GM12878 (cell line): ENCODE data around the gene R3HDM2. TPM values are rescaled to one million over a fixed set of nuclear protein-coding genes. Genes with fewer than 3 reads are reported as not detected.

Experiments
- ATAC-seq: fragments of 200-7000 bp; cut with Tn5 transposase; 3 replicates; pipeline ENCODE4 v1.9.1; 2020; ENCODE audit warnings: mild to moderate bottlenecking, moderate library complexity
- BruUV-seq: library from RNA; stranded (reverse); fragments of 400-500 nt; replicated peaks from 2 replicates; lab custom pipeline; 2021; lab: Mats Ljungman, UMichigan
- CTCF ChIA-PET: fragments of 300-600 bp; sonication (Branson Sonifier 250); formaldehyde crosslinking; extraction: SDS; loops from one replicate; lab custom pipeline; 2021; ENCODE audit warnings: inconsistent platforms; lab: Yijun Ruan, JAX
- POLR2A ChIA-PET: fragments of 350-600 bp; formaldehyde crosslinking; extraction: SDS; loops from one replicate; lab custom pipeline; 2021; ENCODE audit warnings: inconsistent platforms; lab: Charles Lee
- RAD21 ChIA-PET: fragments of 300-600 bp; sonication (Branson Sonifier 250); formaldehyde crosslinking; loops from one replicate; lab custom pipeline; 2023; ENCODE audit warnings: antibody characterized with exemption; ENCODE audit not compliant: unreplicated experiment; lab: Charles Lee
- SMC1A ChIA-PET: fragments of 300-600 bp; sonication (Branson Sonifier 250); formaldehyde crosslinking; loops from one replicate; lab custom pipeline; 2023; ENCODE audit not compliant: unreplicated experiment, uncharacterized antibody; lab: Charles Lee
- DNase-seq: peaks from one replicate; pipeline ENCODE4 v3.0.0-alpha.2; 2011; ENCODE audit warnings: low read depth, low spot score
- FAIRE-seq: peaks from 3 replicates; lab custom pipeline; 2011; peaks lifted over from hg19 to GRCh38; lab: Jason Lieb, UNC
- H2AFZ ChIP-seq: 2 replicates; pipeline ENCODE4 v1.6.0; 2011; ENCODE audit warnings: low read depth, low read length, control low read depth; ENCODE audit not compliant: control insufficient read depth
- H3K27ac ChIP-seq: 2 replicates; pipeline ENCODE4 v1.5.1; 2011; ENCODE audit warnings: control low read depth; ENCODE audit not compliant: control insufficient read depth, insufficient read depth
- H3K27me3 ChIP-seq, 2 experiments: replicated peaks in 1 of 2; 2 replicates each; pipeline versions ENCODE4 v1.6.0 to v1.6.1; 2011; ENCODE audit warnings: low read length in 1 of 2; ENCODE audit not compliant: control insufficient read depth in 2 of 2, insufficient read depth in 2 of 2
- H3K36me3 ChIP-seq, 2 experiments: 2 replicates each; pipeline ENCODE4 v1.5.1; 2011; ENCODE audit warnings: low read length in 1 of 2; ENCODE audit not compliant: control insufficient read depth in 2 of 2, insufficient read depth in 2 of 2
- H3K4me1 ChIP-seq: 2 replicates; pipeline ENCODE4 v1.6.1; 2011; ENCODE audit warnings: mild to moderate bottlenecking, low read length, moderate library complexity, mixed read lengths; ENCODE audit not compliant: control insufficient read depth, insufficient read depth
- H3K4me2 ChIP-seq: 2 replicates; pipeline ENCODE4 v1.6.0; 2011; ENCODE audit warnings: control low read depth; ENCODE audit not compliant: control insufficient read depth, insufficient read depth
- H3K4me3 ChIP-seq: fragments of 200-600 bp; sonication (generic); 2 replicates; pipeline ENCODE4 v1.5.1; 2016
- H3K79me2 ChIP-seq: 2 replicates; pipeline ENCODE4 v1.6.0; 2011; ENCODE audit warnings: low read length; ENCODE audit not compliant: control insufficient read depth, insufficient read depth
- H3K9ac ChIP-seq: 2 replicates; pipeline ENCODE4 v1.8.0; 2011; ENCODE audit warnings: low read length, control low read depth, mixed read lengths; ENCODE audit not compliant: control insufficient read depth, insufficient read depth
- H3K9me3 ChIP-seq: replicated peaks from 3 replicates; pipeline ENCODE4 v1.5.1; 2011; ENCODE audit warnings: mild to moderate bottlenecking, low read length; ENCODE audit not compliant: control insufficient read depth, insufficient read depth
- H4K20me1 ChIP-seq: 2 replicates; pipeline ENCODE4 v1.6.0; 2011; ENCODE audit not compliant: control insufficient read depth, insufficient read depth
- ATF7 ChIP-seq: fragments of 450-650 bp; IDR thresholded peaks from 2 replicates; pipeline ENCODE4 v1.6.1; 2016; ENCODE audit warnings: low read depth, mild to moderate bottlenecking
- ESRRA ChIP-seq: IDR thresholded peaks from 2 replicates; pipeline ENCODE4 v1.6.1; 2012; ENCODE audit warnings: mild to moderate bottlenecking, low read length, improper control_type of control experiment
- FOXK2 ChIP-seq: fragments of 450-650 bp; IDR thresholded peaks from 2 replicates; pipeline ENCODE4 v1.6.1; 2017; ENCODE audit warnings: mild to moderate bottlenecking, moderate library complexity
- MXI1 ChIP-seq: fragments of 150-350 bp; IDR thresholded peaks from 2 replicates; pipeline ENCODE4 v1.6.1; 2011; ENCODE audit warnings: low read depth, mild to moderate bottlenecking, inconsistent platforms, low read length, improper control_type of control experiment
- MYC ChIP-seq: IDR thresholded peaks from 2 replicates; pipeline ENCODE4 v1.6.1; 2011; ENCODE audit warnings: mild to moderate bottlenecking, low read length, moderate library complexity, inconsistent platforms; ENCODE audit not compliant: insufficient read depth, insufficient replicate concordance, insufficient read length, severe bottlenecking
- SPI1 ChIP-seq: IDR thresholded peaks from 2 replicates; pipeline ENCODE4 v1.6.1; 2011; ENCODE audit warnings: low read depth, mild to moderate bottlenecking, low read length, moderate library complexity, borderline replicate concordance; ENCODE audit not compliant: insufficient read depth
- TCF3 ChIP-seq: IDR thresholded peaks from 2 replicates; pipeline ENCODE4 v1.6.1; 2012; ENCODE audit warnings: low read depth, mild to moderate bottlenecking, low read length, borderline replicate concordance; ENCODE audit not compliant: insufficient read depth
- WGBS: methylation state at CpG from one replicate; pipeline ENCODE4 v1.1.6; 2016; ENCODE audit warnings: low lambda C conversion rate; ENCODE audit not compliant: insufficient replicate concordance, insufficient coverage; ENCODE audit errors: missing lambda C conversion rate; 5-methylcytosine and 5-hydroxymethylcytosine counted together
- in situ Hi-C: fragments of 300-500 bp; cut with MboI; formaldehyde crosslinking; loops from 9 replicates; pipeline ENCODE4 v1.14.3; 2018; ENCODE audit warnings: mixed read lengths
- intact Hi-C: fragments of 100-400 bp; cut with micrococcal nuclease; formaldehyde crosslinking; loops from one replicate; pipeline ENCODE4 v1.14.2; 2022; ENCODE audit not compliant: unreplicated experiment
- polyA plus RNA-seq, 11 experiments: library from polyadenylated mRNA; depleted of rRNA in 4 of 11; unstranded in 6 of 11; stranded (reverse) in 5 of 11; fragments of >200 nt; fragmentation: Nextera tagmentation in 4 of 11; fragmentation: Illumina TruSeq in 1 of 11; extraction: Ambion mirVana in 4 of 11; extraction: Trizol in 1 of 11; gene quantifications; 1 replicate in 1 of 11; 2 replicates in 10 of 11; pipeline versions ENCODE4 v1.2.1 to v1.2.3, GENCODE V29; 2011 to 2016; ENCODE audit warnings: inconsistent platforms in 2 of 11, missing spikeins in 2 of 11, low read depth in 1 of 11
- total RNA-seq, 4 experiments: library from RNA; depleted of rRNA in 3 of 4; stranded (reverse); fragments of >200 nt in 3 of 4; fragmentation: Illumina TruSeq in 1 of 4; extraction: Trizol in 1 of 4; gene quantifications; 2 replicates each; pipeline versions ENCODE4 v1.2.1 to v1.2.3, GENCODE V29; 2013 to 2021
- TF ChIP-seq, protein P1 (sequence below): fragments of 450-650 bp; IDR thresholded peaks from 2 replicates; pipeline ENCODE4 v1.6.1; 2017; ENCODE audit warnings: low read depth, mild to moderate bottlenecking, moderate library complexity
- TF ChIP-seq, protein P2 (sequence below): fragments of 150-350 bp; IDR thresholded peaks from 2 replicates; pipeline ENCODE4 v1.6.1; 2016; ENCODE audit warnings: low read depth, low read length
- TF ChIP-seq, protein P3 (sequence below): IDR thresholded peaks from 2 replicates; pipeline ENCODE4 v1.6.1; 2012; ENCODE audit warnings: low read depth, low read length, improper control_type of control experiment
- TF ChIP-seq, protein P4 (sequence below): fragments of 450-650 bp; IDR thresholded peaks from 2 replicates; pipeline ENCODE4 v1.6.1; 2018; ENCODE audit warnings: borderline replicate concordance, mild to moderate bottlenecking; ENCODE audit not compliant: partially characterized antibody
- TF ChIP-seq, protein P5 (sequence below): IDR thresholded peaks from 2 replicates; pipeline ENCODE4 v1.6.1; 2011; ENCODE audit warnings: borderline replicate concordance, low read depth, mild to moderate bottlenecking, moderate library complexity, low read length; ENCODE audit not compliant: insufficient read depth, poor library complexity, severe bottlenecking

Gene R3HDM2
- total and polyA plus RNA-seq, 10 of the 15 experiments (the other 5 are each of a cell fraction or from before 2014, with no cell fraction given) = 4.6 to 26.1 (median 11.2) TPM

DNA sequence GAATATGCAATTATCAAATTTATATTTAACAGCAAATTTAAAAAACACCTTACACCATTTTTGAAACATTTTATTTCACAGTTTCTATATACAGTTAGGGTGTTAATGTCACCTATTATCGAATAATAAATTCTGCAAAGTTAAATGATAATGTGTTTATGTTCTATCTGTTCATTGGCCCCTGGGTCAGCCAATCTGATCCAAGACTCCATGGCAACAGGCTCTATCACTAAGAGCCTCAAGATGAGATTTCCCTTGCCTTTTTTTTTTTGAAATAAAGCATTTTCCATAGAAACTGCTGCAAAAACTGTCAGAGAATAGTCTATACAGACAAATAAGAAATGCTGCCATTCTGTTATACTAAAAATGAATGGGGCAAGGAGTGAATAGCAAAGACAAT lies 96.6 kb downstream of the R3HDM2 start:
- CTCF ChIA-PET = interaction anchor here (0.9 to 2.2 kb wide), 5 partner anchors 21 to 121 kb away, joined by 3 to 10 read pairs (median 4); partner anchors contain the start of gene INHBE
- TF ChIP-seq, protein P1, sequence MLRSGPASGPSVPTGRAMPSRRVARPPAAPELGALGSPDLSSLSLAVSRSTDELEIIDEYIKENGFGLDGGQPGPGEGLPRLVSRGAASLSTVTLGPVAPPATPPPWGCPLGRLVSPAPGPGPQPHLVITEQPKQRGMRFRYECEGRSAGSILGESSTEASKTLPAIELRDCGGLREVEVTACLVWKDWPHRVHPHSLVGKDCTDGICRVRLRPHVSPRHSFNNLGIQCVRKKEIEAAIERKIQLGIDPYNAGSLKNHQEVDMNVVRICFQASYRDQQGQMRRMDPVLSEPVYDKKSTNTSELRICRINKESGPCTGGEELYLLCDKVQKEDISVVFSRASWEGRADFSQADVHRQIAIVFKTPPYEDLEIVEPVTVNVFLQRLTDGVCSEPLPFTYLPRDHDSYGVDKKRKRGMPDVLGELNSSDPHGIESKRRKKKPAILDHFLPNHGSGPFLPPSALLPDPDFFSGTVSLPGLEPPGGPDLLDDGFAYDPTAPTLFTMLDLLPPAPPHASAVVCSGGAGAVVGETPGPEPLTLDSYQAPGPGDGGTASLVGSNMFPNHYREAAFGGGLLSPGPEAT = no peak
- TF ChIP-seq SPI1 (no peak), TCF3 (no peak), FOXK2 (no peak), MXI1 (no peak), ESRRA (no peak), ATF7 (no peak), MYC (no peak)
- TF ChIP-seq, protein P2, sequence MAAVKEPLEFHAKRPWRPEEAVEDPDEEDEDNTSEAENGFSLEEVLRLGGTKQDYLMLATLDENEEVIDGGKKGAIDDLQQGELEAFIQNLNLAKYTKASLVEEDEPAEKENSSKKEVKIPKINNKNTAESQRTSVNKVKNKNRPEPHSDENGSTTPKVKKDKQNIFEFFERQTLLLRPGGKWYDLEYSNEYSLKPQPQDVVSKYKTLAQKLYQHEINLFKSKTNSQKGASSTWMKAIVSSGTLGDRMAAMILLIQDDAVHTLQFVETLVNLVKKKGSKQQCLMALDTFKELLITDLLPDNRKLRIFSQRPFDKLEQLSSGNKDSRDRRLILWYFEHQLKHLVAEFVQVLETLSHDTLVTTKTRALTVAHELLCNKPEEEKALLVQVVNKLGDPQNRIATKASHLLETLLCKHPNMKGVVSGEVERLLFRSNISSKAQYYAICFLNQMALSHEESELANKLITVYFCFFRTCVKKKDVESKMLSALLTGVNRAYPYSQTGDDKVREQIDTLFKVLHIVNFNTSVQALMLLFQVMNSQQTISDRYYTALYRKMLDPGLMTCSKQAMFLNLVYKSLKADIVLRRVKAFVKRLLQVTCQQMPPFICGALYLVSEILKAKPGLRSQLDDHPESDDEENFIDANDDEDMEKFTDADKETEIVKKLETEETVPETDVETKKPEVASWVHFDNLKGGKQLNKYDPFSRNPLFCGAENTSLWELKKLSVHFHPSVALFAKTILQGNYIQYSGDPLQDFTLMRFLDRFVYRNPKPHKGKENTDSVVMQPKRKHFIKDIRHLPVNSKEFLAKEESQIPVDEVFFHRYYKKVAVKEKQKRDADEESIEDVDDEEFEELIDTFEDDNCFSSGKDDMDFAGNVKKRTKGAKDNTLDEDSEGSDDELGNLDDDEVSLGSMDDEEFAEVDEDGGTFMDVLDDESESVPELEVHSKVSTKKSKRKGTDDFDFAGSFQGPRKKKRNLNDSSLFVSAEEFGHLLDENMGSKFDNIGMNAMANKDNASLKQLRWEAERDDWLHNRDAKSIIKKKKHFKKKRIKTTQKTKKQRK = no peak
- TF ChIP-seq, protein P3, sequence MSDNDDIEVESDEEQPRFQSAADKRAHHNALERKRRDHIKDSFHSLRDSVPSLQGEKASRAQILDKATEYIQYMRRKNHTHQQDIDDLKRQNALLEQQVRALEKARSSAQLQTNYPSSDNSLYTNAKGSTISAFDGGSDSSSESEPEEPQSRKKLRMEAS = no peak
- TF ChIP-seq, protein P4, sequence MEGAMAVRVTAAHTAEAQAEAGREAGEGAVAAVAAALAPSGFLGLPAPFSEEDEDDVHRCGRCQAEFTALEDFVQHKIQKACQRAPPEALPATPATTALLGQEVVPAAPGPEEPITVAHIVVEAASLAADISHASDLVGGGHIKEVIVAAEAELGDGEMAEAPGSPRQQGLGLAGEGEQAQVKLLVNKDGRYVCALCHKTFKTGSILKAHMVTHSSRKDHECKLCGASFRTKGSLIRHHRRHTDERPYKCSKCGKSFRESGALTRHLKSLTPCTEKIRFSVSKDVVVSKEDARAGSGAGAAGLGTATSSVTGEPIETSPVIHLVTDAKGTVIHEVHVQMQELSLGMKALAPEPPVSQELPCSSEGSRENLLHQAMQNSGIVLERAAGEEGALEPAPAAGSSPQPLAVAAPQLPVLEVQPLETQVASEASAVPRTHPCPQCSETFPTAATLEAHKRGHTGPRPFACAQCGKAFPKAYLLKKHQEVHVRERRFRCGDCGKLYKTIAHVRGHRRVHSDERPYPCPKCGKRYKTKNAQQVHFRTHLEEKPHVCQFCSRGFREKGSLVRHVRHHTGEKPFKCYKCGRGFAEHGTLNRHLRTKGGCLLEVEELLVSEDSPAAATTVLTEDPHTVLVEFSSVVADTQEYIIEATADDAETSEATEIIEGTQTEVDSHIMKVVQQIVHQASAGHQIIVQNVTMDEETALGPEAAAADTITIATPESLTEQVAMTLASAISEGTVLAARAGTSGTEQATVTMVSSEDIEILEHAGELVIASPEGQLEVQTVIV = no peak
- TF ChIP-seq, protein P5, sequence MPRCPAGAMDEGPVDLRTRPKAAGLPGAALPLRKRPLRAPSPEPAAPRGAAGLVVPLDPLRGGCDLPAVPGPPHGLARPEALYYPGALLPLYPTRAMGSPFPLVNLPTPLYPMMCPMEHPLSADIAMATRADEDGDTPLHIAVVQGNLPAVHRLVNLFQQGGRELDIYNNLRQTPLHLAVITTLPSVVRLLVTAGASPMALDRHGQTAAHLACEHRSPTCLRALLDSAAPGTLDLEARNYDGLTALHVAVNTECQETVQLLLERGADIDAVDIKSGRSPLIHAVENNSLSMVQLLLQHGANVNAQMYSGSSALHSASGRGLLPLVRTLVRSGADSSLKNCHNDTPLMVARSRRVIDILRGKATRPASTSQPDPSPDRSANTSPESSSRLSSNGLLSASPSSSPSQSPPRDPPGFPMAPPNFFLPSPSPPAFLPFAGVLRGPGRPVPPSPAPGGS = no peak
- Histone ChIP-seq H3K9me3 (no peaks in the 10 kb centered on the region; the same call in 2 of the 3 replicates), H2AFZ (no peak overlapping the region), H3K4me1 (no peaks in the 10 kb centered on the region), H3K4me3 (no peak overlapping the region), H3K9ac (no peak overlapping the region), H3K4me2 (no peak overlapping the region), H4K20me1 (no peaks in the 10 kb centered on the region), H3K79me2 (no peaks in the 10 kb centered on the region), H3K27me3 (no peaks in the 10 kb centered on the region), H3K36me3 (no peaks in the 10 kb centered on the region; a peak in 1 of 4 replicates), H3K27ac (no peak overlapping the region)
- no TSS peak for BruUV-seq
- SMC1A ChIA-PET = interaction anchor here (2.3 kb wide), 1 partner anchor 8 kb away, joined by 12 read pairs; no protein-coding TSS in a partner anchor
- DNase-seq (no peak), FAIRE-seq (no peak), ATAC-seq (no peak)
- 97% methylated on average over 1 of the region's 1 CpG for WGBS
- POLR2A ChIA-PET = interaction anchor here (0.7 kb wide), 1 partner anchor 25 kb away, joined by 4 read pairs; no protein-coding TSS in a partner anchor
- RAD21 ChIA-PET = no interaction called here
- in situ Hi-C loops (no loop called here), intact Hi-C loops (no loop called here)
